ENCODE measurements around the gene CDC20B. TPM values are rescaled to one million over a fixed set of nuclear protein-coding genes. Genes with fewer than 3 reads are reported as not detected.

The CDC20B gene
- total and polyA plus RNA-seq, 4 donors = 0.28 TPM; not detected in 3

GRCh38 chr5:55218967-55219366 lies 46.0 kb upstream of the CDC20B start:
- H3K27ac ChIP-seq (ENCODE audit: low read depth in 1 of 2, low read length in 2 of 2) = no peak overlapping the region
- DNase-seq (ENCODE audit: low spot score) = no peak
- H3K4me1 ChIP-seq (ENCODE audit: control insufficient read depth in 4 of 4, insufficient read depth in 4 of 4, low read length in 3 of 4) = peaks cover 0 to 8% (median 1%) of the 10 kb centered on the region in 4 donors
- TF ChIP-seq RXRA (IDR thresholded peaks at IDR 0.05) (no peak), HNF4G (IDR thresholded peaks at IDR 0.05) (no peak), EGR1 (IDR thresholded peaks at IDR 0.05; ENCODE audit: low read depth in 2 of 2) (no peak), YY1 (IDR thresholded peaks at IDR 0.05) (no peak), GABPA (IDR thresholded peaks at IDR 0.05 in 1 of 2, conservative IDR thresholded peaks at IDR 0.05 in 1 of 2) (no peak), TAF1 (conservative IDR thresholded peaks at IDR 0.05) (no peak), ATF3 (IDR thresholded peaks at IDR 0.05) (no peak), REST (IDR thresholded peaks at IDR 0.05) (no peak)
- H3K9me3 ChIP-seq (ENCODE audit: control insufficient read depth in 4 of 4, low read length in 3 of 4) = peaks cover 0 to 10% (median 0%) of the 10 kb centered on the region in 4 donors
- H3K27me3 ChIP-seq (ENCODE audit: control insufficient read depth in 4 of 4, insufficient read depth in 4 of 4, low read length in 3 of 4) = peaks cover 0 to 24% (median 7%) of the 10 kb centered on the region in 4 donors
- WGBS = 40% methylated on average over 4 of the region's 4 CpGs
- H3K36me3 ChIP-seq (ENCODE audit: control insufficient read depth in 4 of 4, insufficient read depth in 3 of 4, low read depth in 1 of 4, low read length in 3 of 4) = no peaks in the 10 kb centered on the region
- H3K9ac ChIP-seq (ENCODE audit: low read depth in 1 of 2, low read length in 2 of 2) = no peak overlapping the region
- no peak overlapping the region for H3K4me3 ChIP-seq (ENCODE audit: low read depth in 1 of 3, low read length in 3 of 3)

GRCh38 chr5:55211184-55211874 lies 38.4 kb upstream of the CDC20B start:
- H3K9me3 ChIP-seq (ENCODE audit: control insufficient read depth in 4 of 4, low read length in 3 of 4) = no peaks in the 10 kb centered on the region
- no peaks in the 10 kb centered on the region for H3K36me3 ChIP-seq (ENCODE audit: control insufficient read depth in 4 of 4, insufficient read depth in 3 of 4, low read depth in 1 of 4, low read length in 3 of 4)
- H3K9ac ChIP-seq (ENCODE audit: low read depth in 1 of 2, low read length in 2 of 2) = no peak overlapping the region
- H3K27me3 ChIP-seq (ENCODE audit: control insufficient read depth in 4 of 4, insufficient read depth in 4 of 4, low read length in 3 of 4) = peaks cover 0 to 3% (median 0%) of the 10 kb centered on the region in 4 donors
- 78% methylated on average over 2 of the region's 2 CpGs for WGBS
- no peak for DNase-seq (ENCODE audit: low spot score)
- TF ChIP-seq FOXA2 (IDR thresholded peaks at IDR 0.05) (no peak), YY1 (IDR thresholded peaks at IDR 0.05) (no peak), FOXA1 (IDR thresholded peaks at IDR 0.05) (no peak), MAX (IDR thresholded peaks at IDR 0.05) (no peak), RAD21 (IDR thresholded peaks at IDR 0.05) (no peak), NR2F2 (IDR thresholded peaks at IDR 0.05) (no peak), ZBTB33 (IDR thresholded peaks at IDR 0.05) (no peak), TAF1 (conservative IDR thresholded peaks at IDR 0.05) (no peak), SP1 (IDR thresholded peaks at IDR 0.05) (no peak), REST (IDR thresholded peaks at IDR 0.05) (no peak), HNF4A (conservative IDR thresholded peaks at IDR 0.05) (no peak), ATF3 (IDR thresholded peaks at IDR 0.05) (no peak)
- no peaks in the 10 kb centered on the region for H3K4me1 ChIP-seq (ENCODE audit: control insufficient read depth in 4 of 4, insufficient read depth in 4 of 4, low read length in 3 of 4)
- no peak overlapping the region for H3K4me3 ChIP-seq (ENCODE audit: low read depth in 1 of 3, low read length in 3 of 3)
- no peak overlapping the region for H3K27ac ChIP-seq (ENCODE audit: low read depth in 1 of 2, low read length in 2 of 2)

Measured in liver (tissue), 9 donors.